Suprapubic skin (tissue), 4 donors: ENCODE measurements around the gene ZNF18. TPM values are rescaled to one million over a fixed set of nuclear protein-coding genes. Genes with fewer than 3 reads are reported as not detected.

Experiments
- DNase-seq, 2 donors: peaks; one replicate each; pipeline ENCODE4 v3.0.0-alpha.2; 2019; ENCODE audit warnings: low spot score in 2 of 2
- H3K27ac ChIP-seq: fragments of 200-600 bp; sonication (generic); one replicate; pipeline ENCODE4 v1.5.1; 2019
- H3K27me3 ChIP-seq: fragments of 200-600 bp; sonication (generic); one replicate; pipeline ENCODE4 v1.5.1; 2019
- H3K36me3 ChIP-seq: fragments of 200-600 bp; sonication (generic); one replicate; pipeline ENCODE4 v1.5.1; 2019
- H3K4me1 ChIP-seq: fragments of 200-600 bp; sonication (generic); one replicate; pipeline ENCODE4 v1.5.1; 2019
- H3K4me3 ChIP-seq: fragments of 200-600 bp; sonication (generic); one replicate; pipeline ENCODE4 v1.5.1; 2019; ENCODE audit warnings: mild to moderate bottlenecking
- H3K9me3 ChIP-seq: fragments of 200-600 bp; sonication (generic); one replicate; pipeline ENCODE4 v1.5.1; 2019
- CTCF ChIP-seq, 2 donors: fragments of 200-600 bp in 1 of 2; fragments of 450-650 bp in 1 of 2; sonication (generic) in 1 of 2; IDR thresholded peaks; one replicate each; pipeline ENCODE4 v1.5.1; 2016 to 2019; ENCODE audit warnings: antibody characterized with exemption in 2 of 2, mild to moderate bottlenecking in 1 of 2, moderate library complexity in 1 of 2
- EP300 ChIP-seq: sonication (generic); formaldehyde crosslinking; IDR thresholded peaks from one replicate; pipeline ENCODE4 v1.6.1; 2017; ENCODE audit warnings: antibody characterized with exemption
- POLR2A ChIP-seq, 2 donors: fragments of 450-650 bp; IDR thresholded peaks; one replicate each; pipeline ENCODE4 v1.6.1; 2017; ENCODE audit warnings: antibody characterized with exemption in 2 of 2, mild to moderate bottlenecking in 2 of 2, moderate library complexity in 2 of 2
- POLR2AphosphoS5 ChIP-seq, 3 donors: sonication (generic); formaldehyde crosslinking; IDR thresholded peaks; one replicate each; pipeline ENCODE4 v1.6.1; 2017; ENCODE audit warnings: antibody characterized with exemption in 3 of 3
- WGBS: methylation state at CpG from one replicate; pipeline ENCODE4 v1.1.5; 2018; 5-methylcytosine and 5-hydroxymethylcytosine counted together
- total RNA-seq, 4 donors: library from RNA; depleted of rRNA; stranded (reverse); fragments of >200 nt; gene quantifications; one replicate each; pipeline ENCODE4 v1.1.0, GENCODE V29; 2016

Gene ZNF18
- total RNA-seq, 4 donors from 2014 or later = 8.3 to 16.6 (median 11.4) TPM

GRCh38 chr17:11935734-11936406, 61.4 kb downstream of the ZNF18 start:
- no peak for TF ChIP-seq EP300
- no peak for TF ChIP-seq POLR2AphosphoS5 (IDR thresholded peaks at IDR 0.05)
- peak; percentile 75 to 86 for TF ChIP-seq CTCF (IDR thresholded peaks at IDR 0.05)
- Histone ChIP-seq H3K27ac (no peak overlapping the region), H3K36me3 (no peaks in the 10 kb centered on the region), H3K4me3 (no peak overlapping the region), H3K9me3 (no peaks in the 10 kb centered on the region), H3K27me3 (no peaks in the 10 kb centered on the region), H3K4me1 (no peaks in the 10 kb centered on the region)
- WGBS = 40% methylated on average over 14 of the region's 14 CpGs
- DNase-seq = no peak

- no peaks in the 10 kb centered on the region for H3K4me1 ChIP-seq
- no peaks in the 10 kb centered on the region for H3K9me3 ChIP-seq
- H3K36me3 ChIP-seq = no peaks in the 10 kb centered on the region
- 98% methylated on average over 10 of the region's 10 CpGs for WGBS
- H3K27me3 ChIP-seq = no peaks in the 10 kb centered on the region
- no peak for DNase-seq
- TF ChIP-seq POLR2A (IDR thresholded peaks at IDR 0.05) (no peak), EP300 (no peak), POLR2AphosphoS5 (IDR thresholded peaks at IDR 0.05) (no peak), CTCF (IDR thresholded peaks at IDR 0.05) (no peak)
- no peak overlapping the region for H3K4me3 ChIP-seq
- no peak overlapping the region for H3K27ac ChIP-seq
These were observed 64.9 kb downstream of the ZNF18 start for GRCh38 chr17:11932337-11932898.

- Histone ChIP-seq H3K36me3 (no peaks in the 10 kb centered on the region), H3K27me3 (no peaks in the 10 kb centered on the region), H3K4me1 (no peaks in the 10 kb centered on the region), H3K9me3 (no peaks in the 10 kb centered on the region), H3K4me3 (no peak overlapping the region), H3K27ac (no peak overlapping the region)
- no peak for DNase-seq
- WGBS = 58% methylated on average over 4 of the region's 4 CpGs
- TF ChIP-seq POLR2AphosphoS5 (IDR thresholded peaks at IDR 0.05) (no peak), POLR2A (IDR thresholded peaks at IDR 0.05) (no peak), CTCF (IDR thresholded peaks at IDR 0.05) (no peak), EP300 (no peak)
These were observed 68.8 kb downstream of the ZNF18 start for GRCh38 chr17:11928436-11928835.

Other genes with a start within 250 kb of the ZNF18 start
- gene MAP2K4, start 23.4 kb upstream of the ZNF18 start, total RNA-seq = 10 to 100 TPM; 29.3 to 35.7 (median 32.3) TPM